CD14-positive monocyte (primary cell): ENCODE measurements around the gene EXOC6. TPM values are rescaled to one million over a fixed set of nuclear protein-coding genes. Genes with fewer than 3 reads are reported as not detected.

Source experiments
- DNase-seq, 3 donors: peaks; one replicate each; pipeline ENCODE4 v3.0.0-alpha.2; 2011 to 2022
- H2AFZ ChIP-seq: 2 replicates; pipeline ENCODE4 v1.6.0; 2012; ENCODE audit warnings: mild to moderate bottlenecking, low read depth, low read length, inconsistent platforms; ENCODE audit not compliant: insufficient read depth, poor library complexity, severe bottlenecking
- H3K27ac ChIP-seq, 2 donors: 1 replicate in 1 of 2; 2 replicates in 1 of 2; pipeline ENCODE4 v1.5.1; 2012 to 2013; ENCODE audit warnings: low read length in 2 of 2, control low read depth in 1 of 2, inconsistent platforms in 1 of 2, low read depth in 1 of 2, mild to moderate bottlenecking in 1 of 2
- H3K27me3 ChIP-seq, 2 donors: one replicate each; pipeline versions ENCODE4 v1.6.0 to v1.6.1; 2011 to 2013; ENCODE audit warnings: low read length in 2 of 2; ENCODE audit not compliant: control insufficient read depth in 2 of 2, insufficient read depth in 2 of 2
- H3K36me3 ChIP-seq, 2 donors: replicated peaks in 1 of 2; 1 replicate in 1 of 2; 2 replicates in 1 of 2; pipeline versions ENCODE4 v1.5.1 to v1.6.1; 2012 to 2013; ENCODE audit warnings: low read length in 2 of 2, control low read depth in 1 of 2, inconsistent platforms in 1 of 2, mild to moderate bottlenecking in 1 of 2; ENCODE audit not compliant: insufficient read depth in 2 of 2, control insufficient read depth in 1 of 2
- H3K4me1 ChIP-seq, 2 donors: 1 replicate in 1 of 2; 2 replicates in 1 of 2; pipeline versions ENCODE4 v1.5.1 to v1.6.1; 2012 to 2013; ENCODE audit warnings: low read length in 2 of 2, control low read depth in 1 of 2, inconsistent platforms in 1 of 2, mild to moderate bottlenecking in 1 of 2, moderate library complexity in 1 of 2; ENCODE audit not compliant: insufficient read depth in 2 of 2, control insufficient read depth in 1 of 2
- H3K4me2 ChIP-seq: replicated peaks from 2 replicates; pipeline ENCODE3; 2012; ENCODE audit warnings: low read length, moderate library complexity, mild to moderate bottlenecking; ENCODE audit not compliant: poor library complexity, severe bottlenecking; ENCODE audit errors: extremely low read depth
- H3K4me3 ChIP-seq, 3 experiments: fragments of 200-600 bp in 1 of 3; sonication (generic) in 1 of 3; replicated peaks in 1 of 3; 1 replicate in 2 of 3; 2 replicates in 1 of 3; pipeline ENCODE4 v1.5.1; 2011 to 2013; ENCODE audit warnings: low read length in 3 of 3, mild to moderate bottlenecking in 3 of 3, control low read depth in 2 of 3, low read depth in 2 of 3, inconsistent platforms in 1 of 3, moderate library complexity in 1 of 3
- H3K79me2 ChIP-seq: 2 replicates; pipeline ENCODE4 v1.6.0; 2012; ENCODE audit warnings: mild to moderate bottlenecking, control low read depth, inconsistent platforms, low read length, moderate library complexity; ENCODE audit not compliant: insufficient read depth
- H3K9ac ChIP-seq: 2 replicates; pipeline ENCODE4 v1.6.0; 2017; ENCODE audit warnings: low read length, mild to moderate bottlenecking; ENCODE audit not compliant: insufficient read depth, poor library complexity, severe bottlenecking
- H3K9me3 ChIP-seq, 2 donors: replicated peaks in 1 of 2; 1 replicate in 1 of 2; 2 replicates in 1 of 2; pipeline versions ENCODE4 v1.5.1 to v1.6.1; 2012 to 2013; ENCODE audit warnings: low read length in 2 of 2, control low read depth in 1 of 2; ENCODE audit not compliant: control insufficient read depth in 1 of 2, insufficient read depth in 1 of 2
- H4K20me1 ChIP-seq: 2 replicates; pipeline ENCODE4 v1.6.0; 2012; ENCODE audit warnings: mild to moderate bottlenecking, low read length, control low read depth, moderate library complexity; ENCODE audit not compliant: insufficient read depth
- H3K27ac Mint-ChIP-seq, 7 donors: one replicate each; pipeline ENCODE4 v1.8.0; 2020; ENCODE audit warnings: mild to moderate bottlenecking in 7 of 7, mixed read lengths in 7 of 7, moderate library complexity in 6 of 7, inconsistent platforms in 2 of 7
- H3K27me3 Mint-ChIP-seq, 3 donors: one replicate each; pipeline ENCODE4 v1.8.0; 2021 to 2022; ENCODE audit warnings: low read depth in 3 of 3, mild to moderate bottlenecking in 3 of 3, mixed read lengths in 3 of 3, moderate library complexity in 3 of 3, inconsistent platforms in 1 of 3
- H3K36me3 Mint-ChIP-seq, 2 donors: one replicate each; pipeline ENCODE4 v1.8.0; 2020; ENCODE audit warnings: mixed read lengths in 2 of 2, inconsistent platforms in 1 of 2, mild to moderate bottlenecking in 1 of 2
- H3K4me1 Mint-ChIP-seq: one replicate; pipeline ENCODE4 v1.8.0; 2020; ENCODE audit warnings: mild to moderate bottlenecking, mixed read lengths
- H3K4me3 Mint-ChIP-seq, 2 donors: one replicate each; pipeline ENCODE4 v1.8.0; 2020; ENCODE audit warnings: mild to moderate bottlenecking in 2 of 2, mixed read lengths in 2 of 2, moderate library complexity in 1 of 2
- H3K9me3 Mint-ChIP-seq, 7 donors: one replicate each; pipeline ENCODE4 v1.8.0; 2020 to 2022; ENCODE audit warnings: mixed read lengths in 7 of 7, mild to moderate bottlenecking in 6 of 7, moderate library complexity in 6 of 7, inconsistent platforms in 2 of 7
- WGBS: methylation state at CpG from one replicate; pipeline ENCODE4 v1.1.5; 2013; ENCODE audit warnings: missing lambda C conversion rate; ENCODE audit not compliant: insufficient coverage; 5-methylcytosine and 5-hydroxymethylcytosine counted together
- intact Hi-C, 2 donors: fragments of 100-400 bp; cut with micrococcal nuclease; formaldehyde crosslinking; loops; one replicate each; pipeline versions ENCODE4 v1.15.0 to v1.15.1; 2023
- polyA plus RNA-seq, 3 donors: library from polyadenylated mRNA; depleted of rRNA in 1 of 3; unstranded in 2 of 3; stranded (reverse) in 1 of 3; fragments of 300-500 nt in 2 of 3; fragments of >200 nt in 1 of 3; fragmentation: Illumina TruSeq in 2 of 3; gene quantifications; 1 replicate in 2 of 3; 2 replicates in 1 of 3; pipeline ENCODE4 v1.2.3, GENCODE V29; 2012 to 2021
- TF ChIP-seq, protein P1 (sequence below): fragments of 200-600 bp; IDR thresholded peaks from one replicate; pipeline ENCODE4 v1.8.0; 2022; ENCODE audit warnings: antibody characterized with exemption, mild to moderate bottlenecking

EXOC6 gene
- polyA plus RNA-seq, 3 donors, result 7.5 to 9.6 (median 8.3) TPM

- H3K9me3 ChIP-seq, result no peaks in the 10 kb centered on the region
- no peak overlapping the region for H3K4me3 ChIP-seq
- no peaks in the 10 kb centered on the region for H3K36me3 ChIP-seq
- DNase-seq, result peak; percentile 29 to 47 (median 45)
- WGBS, result 24% methylated on average over 5 of the region's 10 CpGs
- intact Hi-C loops, result loop anchor here in 1 of 2 donors (10.0 kb wide), 1 partner anchor 245 kb away; the partner anchor contains the start of gene KIF11
- H3K4me1 ChIP-seq, result peaks cover 5 to 12% of the 10 kb centered on the region in 2 donors
- Mint-ChIP-seq H3K27ac (peak overlapping the region in 1 of 7 donors; percentile 12), H3K9me3 (no peaks in the 10 kb centered on the region), H3K4me3 (no peak overlapping the region), H3K4me1 (peaks cover 20% of the 10 kb centered on the region), H3K27me3 (no peaks in the 10 kb centered on the region), H3K36me3 (peaks cover 4 to 9% of the 10 kb centered on the region in 2 donors)
- H3K27me3 ChIP-seq, result no peaks in the 10 kb centered on the region
- H2AFZ ChIP-seq, result peak overlapping the region; percentile 20
- H4K20me1 ChIP-seq, result no peaks in the 10 kb centered on the region
- no peaks in the 10 kb centered on the region for H3K79me2 ChIP-seq
- no peak overlapping the region for H3K4me2 ChIP-seq
- no peak overlapping the region for H3K27ac ChIP-seq
- TF ChIP-seq, protein P1, sequence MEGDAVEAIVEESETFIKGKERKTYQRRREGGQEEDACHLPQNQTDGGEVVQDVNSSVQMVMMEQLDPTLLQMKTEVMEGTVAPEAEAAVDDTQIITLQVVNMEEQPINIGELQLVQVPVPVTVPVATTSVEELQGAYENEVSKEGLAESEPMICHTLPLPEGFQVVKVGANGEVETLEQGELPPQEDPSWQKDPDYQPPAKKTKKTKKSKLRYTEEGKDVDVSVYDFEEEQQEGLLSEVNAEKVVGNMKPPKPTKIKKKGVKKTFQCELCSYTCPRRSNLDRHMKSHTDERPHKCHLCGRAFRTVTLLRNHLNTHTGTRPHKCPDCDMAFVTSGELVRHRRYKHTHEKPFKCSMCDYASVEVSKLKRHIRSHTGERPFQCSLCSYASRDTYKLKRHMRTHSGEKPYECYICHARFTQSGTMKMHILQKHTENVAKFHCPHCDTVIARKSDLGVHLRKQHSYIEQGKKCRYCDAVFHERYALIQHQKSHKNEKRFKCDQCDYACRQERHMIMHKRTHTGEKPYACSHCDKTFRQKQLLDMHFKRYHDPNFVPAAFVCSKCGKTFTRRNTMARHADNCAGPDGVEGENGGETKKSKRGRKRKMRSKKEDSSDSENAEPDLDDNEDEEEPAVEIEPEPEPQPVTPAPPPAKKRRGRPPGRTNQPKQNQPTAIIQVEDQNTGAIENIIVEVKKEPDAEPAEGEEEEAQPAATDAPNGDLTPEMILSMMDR, result peak; percentile 55
- H3K9ac ChIP-seq, result no peak overlapping the region
These were observed 8.9 kb upstream of the EXOC6 start for GRCh38 chr10:92839191-92840085.

DNA sequence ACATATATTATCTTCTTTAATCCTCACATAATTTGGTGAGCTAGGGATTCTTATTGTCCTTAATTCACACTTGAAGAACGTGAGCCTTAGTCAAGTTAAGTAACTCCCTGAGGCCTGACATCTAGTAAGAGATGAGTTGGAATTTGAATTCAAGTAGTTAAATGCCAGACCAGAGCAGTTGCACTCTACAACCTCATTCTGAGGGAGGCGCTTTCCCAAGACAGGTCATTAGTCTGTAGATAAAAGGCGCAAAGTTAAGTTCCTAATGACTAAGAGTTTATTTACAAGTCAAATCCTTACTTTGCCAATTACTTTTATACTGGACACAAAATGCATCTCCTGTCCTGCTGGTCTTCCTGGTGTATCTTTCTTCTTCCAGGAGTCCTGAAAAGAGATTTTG lies 3.6 kb upstream of the EXOC6 start:
- Histone ChIP-seq H4K20me1 (no peaks in the 10 kb centered on the region), H3K27me3 (no peaks in the 10 kb centered on the region), H3K9me3 (no peaks in the 10 kb centered on the region), H3K27ac (no peak overlapping the region), H3K4me2 (no peak overlapping the region), H3K36me3 (no peaks in the 10 kb centered on the region), H3K4me1 (peaks cover 47 to 59% of the 10 kb centered on the region in 2 donors), H2AFZ (no peak overlapping the region), H3K79me2 (peaks cover 14% of the 10 kb centered on the region), H3K4me3 (no peak overlapping the region), H3K9ac (no peak overlapping the region)
- intact Hi-C loops, result loop anchor here (5.0 to 10.0 kb wide), 3 partner anchors 87 to 250 kb away; partner anchors contain the start of gene KIF11 (in 1 of the 2)
- no peak overlapping the region for H3K4me3 Mint-ChIP-seq
- peaks cover 0 to 1% (median 0%) of the 10 kb centered on the region in 7 donors for H3K9me3 Mint-ChIP-seq
- TF ChIP-seq, protein P1, result no peak
- peak overlapping the region in 1 of 7 donors; percentile 93 for H3K27ac Mint-ChIP-seq
- no peaks in the 10 kb centered on the region for H3K36me3 Mint-ChIP-seq
- H3K4me1 Mint-ChIP-seq, result peaks cover 52% of the 10 kb centered on the region
- DNase-seq, result no peak
- no CpG with 5 or more reads among the region's 3 CpGs for WGBS
- H3K27me3 Mint-ChIP-seq, result no peaks in the 10 kb centered on the region
